HepG2 (cell line): ENCODE data around the gene ZNRF4. TPM values are rescaled to one million over a fixed set of nuclear protein-coding genes. Genes with fewer than 3 reads are reported as not detected.

Experiments
- ARID2 ChIP-seq: sonication (generic); formaldehyde crosslinking; IDR thresholded peaks from 2 replicates; pipeline ENCODE4 v1.8.1; 2022; ENCODE audit warnings: mild to moderate bottlenecking, missing genetic modification reagents, borderline replicate concordance
- ARNTL ChIP-seq: sonication (generic); formaldehyde crosslinking; IDR thresholded peaks from 2 replicates; pipeline ENCODE4 v1.4.0; 2020; ENCODE audit warnings: mild to moderate bottlenecking, missing genetic modification reagents
- CBX5 ChIP-seq: sonication (generic); formaldehyde crosslinking; IDR thresholded peaks from 2 replicates; pipeline ENCODE4 v1.4.0; 2020; ENCODE audit warnings: missing genetic modification reagents, borderline replicate concordance
- ERF ChIP-seq: IDR thresholded peaks from 2 replicates; pipeline ENCODE4 v1.6.1; 2018; ENCODE audit warnings: missing biosample characterization, missing genetic modification reagents
- FOXA1 ChIP-seq, 2 experiments: fragments of 450-650 bp in 1 of 2; sonication (generic) in 1 of 2; formaldehyde crosslinking in 1 of 2; IDR thresholded peaks; 2 replicates each; pipeline versions ENCODE4 v1.4.0 to v1.6.1; 2016 to 2020; ENCODE audit warnings: missing genetic modification reagents in 1 of 2
- FOXM1 ChIP-seq: sonication (generic); formaldehyde crosslinking; IDR thresholded peaks from 2 replicates; pipeline ENCODE4 v1.5.0; 2020; ENCODE audit warnings: missing genetic modification reagents
- GATAD1 ChIP-seq: IDR thresholded peaks from 2 replicates; pipeline ENCODE4 v1.6.1; 2016; ENCODE audit warnings: missing genetic modification reagents, missing compliant biosample characterization
- HMGXB3 ChIP-seq: sonication (generic); formaldehyde crosslinking; IDR thresholded peaks from 2 replicates; pipeline ENCODE4 v1.4.0; 2020; ENCODE audit warnings: missing genetic modification reagents, borderline replicate concordance
- HOXA7 ChIP-seq: sonication (generic); formaldehyde crosslinking; IDR thresholded peaks from 2 replicates; pipeline ENCODE4 v1.8.1; 2022; ENCODE audit warnings: mild to moderate bottlenecking, missing genetic modification reagents, moderate library complexity
- SMARCC2 ChIP-seq: fragments of 450-650 bp; IDR thresholded peaks from 2 replicates; pipeline ENCODE4 v1.6.1; 2017; ENCODE audit warnings: antibody characterized with exemption, mild to moderate bottlenecking
- SP5 ChIP-seq: IDR thresholded peaks from 2 replicates; pipeline ENCODE4 v1.6.1; 2016; ENCODE audit warnings: low read depth, borderline replicate concordance
- STAT5B ChIP-seq: sonication (generic); formaldehyde crosslinking; IDR thresholded peaks from 2 replicates; pipeline ENCODE4 v1.4.0; 2020; ENCODE audit warnings: missing genetic modification reagents
- TARDBP ChIP-seq: sonication (generic); formaldehyde crosslinking; IDR thresholded peaks from 2 replicates; pipeline ENCODE4 v1.8.0; 2022; ENCODE audit warnings: mild to moderate bottlenecking, missing genetic modification reagents
- ZBTB34 ChIP-seq: sonication (generic); formaldehyde crosslinking; IDR thresholded peaks from 2 replicates; pipeline ENCODE4 v1.8.0; 2022; ENCODE audit warnings: mild to moderate bottlenecking, missing genetic modification reagents
- ZNF503 ChIP-seq: sonication (generic); formaldehyde crosslinking; IDR thresholded peaks from 2 replicates; pipeline ENCODE4 v1.4.0; 2020; ENCODE audit warnings: missing genetic modification reagents
- ZNF549 ChIP-seq: sonication (generic); formaldehyde crosslinking; IDR thresholded peaks from 2 replicates; pipeline ENCODE4 v1.5.0; 2020; ENCODE audit warnings: missing genetic modification reagents
- ZNF564 ChIP-seq: sonication (generic); formaldehyde crosslinking; IDR thresholded peaks from 2 replicates; pipeline ENCODE4 v1.8.1; 2023; ENCODE audit warnings: mild to moderate bottlenecking, missing genetic modification reagents
- ZNF598 ChIP-seq: sonication (generic); formaldehyde crosslinking; IDR thresholded peaks from 2 replicates; pipeline ENCODE4 v1.5.1; 2020; ENCODE audit warnings: mild to moderate bottlenecking, missing genetic modification reagents, borderline replicate concordance
- ZNF660 ChIP-seq: sonication (generic); formaldehyde crosslinking; IDR thresholded peaks from 2 replicates; pipeline ENCODE4 v1.5.1; 2020; ENCODE audit warnings: mild to moderate bottlenecking, low read depth, missing genetic modification reagents, borderline replicate concordance
- ZNF672 ChIP-seq: sonication (generic); formaldehyde crosslinking; IDR thresholded peaks from 2 replicates; pipeline ENCODE4 v1.8.1; 2022; ENCODE audit warnings: missing genetic modification reagents
- ZNF704 ChIP-seq: sonication (generic); formaldehyde crosslinking; IDR thresholded peaks from 2 replicates; pipeline ENCODE4 v1.8.1; 2023; ENCODE audit warnings: mild to moderate bottlenecking, inconsistent platforms, moderate library complexity, missing genetic modification reagents, borderline replicate concordance
- polyA plus RNA-seq, 8 experiments: library from polyadenylated mRNA; depleted of rRNA in 3 of 8; stranded (reverse) in 7 of 8; unstranded in 1 of 8; fragments of >200 nt; fragmentation: Illumina TruSeq in 4 of 8; extraction: Trizol in 4 of 8; gene quantifications; 2 replicates each; pipeline versions ENCODE4 v1.2.1 to v1.2.3, GENCODE V29; 2011 to 2016; ENCODE audit warnings: low read depth in 4 of 8, missing spikeins in 1 of 8, mixed read lengths in 1 of 8; ENCODE audit not compliant: insufficient read depth in 1 of 8
- total RNA-seq, 5 experiments: library from RNA; depleted of rRNA; stranded (reverse); fragments of >200 nt; fragmentation: Illumina TruSeq; extraction: Trizol; gene quantifications; 2 replicates each; pipeline ENCODE4 v1.2.3, GENCODE V29; 2016; ENCODE audit warnings: low read depth in 1 of 5

ZNRF4 gene
- total and polyA plus RNA-seq, 2 of the 13 experiments (the other 11 are each of a cell fraction or from before 2014, with no cell fraction given) = not detected

- TF ChIP-seq ZNF704 (CRISPR knock-in tag) = no peak
- no peak for TF ChIP-seq HMGXB3 (CRISPR knock-in tag)
- no peak for TF ChIP-seq HOXA7 (CRISPR knock-in tag)
- no peak for TF ChIP-seq CBX5 (CRISPR knock-in tag)
- TF ChIP-seq ZNF598 (CRISPR knock-in tag) = 0 out of 2 replicates have a peak, but pooled peaks have one; percentile 37
- no peak for TF ChIP-seq ZNF672 (CRISPR knock-in tag)
- no peak for TF ChIP-seq FOXM1 (CRISPR knock-in tag)
- TF ChIP-seq STAT5B (CRISPR knock-in tag) = no peak
- TF ChIP-seq ARNTL = no peak
- TF ChIP-seq ZNF564 = no peak
- TF ChIP-seq ZNF503 (CRISPR knock-in tag) = no peak
- TF ChIP-seq ARID2 = no peak
- TF ChIP-seq SMARCC2 = no peak
- TF ChIP-seq ERF (CRISPR knock-in tag) = no peak
- no peak for TF ChIP-seq TARDBP (CRISPR knock-in tag)
- no peak for TF ChIP-seq ZBTB34 (CRISPR knock-in tag)
- no peak for TF ChIP-seq ZNF660 (CRISPR knock-in tag)
- 0 out of 2 replicates have a peak, but pooled peaks have one; percentile 50 for TF ChIP-seq SP5
- TF ChIP-seq FOXA1 (IDR thresholded peaks at IDR 0.05) = no peak
- peak; percentile 69 for TF ChIP-seq FOXA1 (CRISPR knock-in tag; IDR thresholded peaks at IDR 0.05)
- TF ChIP-seq ZNF549 (CRISPR knock-in tag) = no peak
- no peak for TF ChIP-seq GATAD1 (CRISPR knock-in tag)
Observed at GRCh38 chr19:5484398-5485285, 29.4 kb downstream of the ZNRF4 start (continued).
